Measurements from ENCODE around the gene TBCEL.

The TBCEL gene

GRCh38 chr11:121090145-121090721 is 66.3 kb downstream of the TBCEL start:
- Histone ChIP-seq H3K9ac (ENCODE audit: insufficient read length, low read depth) (no peak overlapping the region), H3K9me3 (ENCODE audit: insufficient read depth, low read length) (no peaks in the 10 kb centered on the region), H3K27me3 (ENCODE audit: insufficient read depth, insufficient read length) (no peaks in the 10 kb centered on the region), H3K4me3 (ENCODE audit: insufficient read length, low read depth) (no peak overlapping the region), H3K4me1 (ENCODE audit: insufficient read depth, insufficient read length) (no peaks in the 10 kb centered on the region), H3K36me3 (ENCODE audit: insufficient read depth, insufficient read length, low read length) (peaks cover 18% of the 10 kb centered on the region)
- TF ChIP-seq SUZ12 (IDR thresholded peaks at IDR 0.05; ENCODE audit: extremely low read depth, insufficient read depth, insufficient read length) (no peak), YY1 (IDR thresholded peaks at IDR 0.05; ENCODE audit: insufficient read depth, insufficient read length) (no peak), ZNF274 (IDR thresholded peaks at IDR 0.05; ENCODE audit: low read depth, low read length) (no peak)
- no peak for DNase-seq (ENCODE audit: low read depth, low spot score)

- H3K4me1 ChIP-seq (ENCODE audit: insufficient read depth, insufficient read length): no peaks in the 10 kb centered on the region
- DNase-seq (ENCODE audit: low read depth, low spot score): no peak
- peaks cover 13% of the 10 kb centered on the region for H3K36me3 ChIP-seq (ENCODE audit: insufficient read depth, insufficient read length, low read length)
Measured at GRCh38 chr11:121091492-121092152, 67.7 kb downstream of the TBCEL start.

GRCh38 chr11:121095561-121095960 is 71.7 kb downstream of the TBCEL start:
- H3K4me3 ChIP-seq (ENCODE audit: insufficient read length, low read depth): no peak overlapping the region
- no peak for DNase-seq (ENCODE audit: low read depth, low spot score)
- H3K9ac ChIP-seq (ENCODE audit: insufficient read length, low read depth): no peak overlapping the region
- no peaks in the 10 kb centered on the region for H3K4me1 ChIP-seq (ENCODE audit: insufficient read depth, insufficient read length)
- TF ChIP-seq YY1 (IDR thresholded peaks at IDR 0.05; ENCODE audit: insufficient read depth, insufficient read length): no peak
- no peak for TF ChIP-seq SUZ12 (IDR thresholded peaks at IDR 0.05; ENCODE audit: extremely low read depth, insufficient read depth, insufficient read length)
- TF ChIP-seq ZNF274 (IDR thresholded peaks at IDR 0.05; ENCODE audit: low read depth, low read length): no peak
- no peaks in the 10 kb centered on the region for H3K9me3 ChIP-seq (ENCODE audit: insufficient read depth, low read length)
- H3K27me3 ChIP-seq (ENCODE audit: insufficient read depth, insufficient read length): no peaks in the 10 kb centered on the region
- no peaks in the 10 kb centered on the region for H3K36me3 ChIP-seq (ENCODE audit: insufficient read depth, insufficient read length, low read length)

More at GRCh38 chr11:121091492-121092152, 67.7 kb downstream of the TBCEL start:
- H3K9me3 ChIP-seq (ENCODE audit: insufficient read depth, low read length): no peaks in the 10 kb centered on the region
- H3K4me3 ChIP-seq (ENCODE audit: insufficient read length, low read depth): no peak overlapping the region
- TF ChIP-seq ZNF274 (IDR thresholded peaks at IDR 0.05; ENCODE audit: low read depth, low read length): no peak
- TF ChIP-seq SUZ12 (IDR thresholded peaks at IDR 0.05; ENCODE audit: extremely low read depth, insufficient read depth, insufficient read length): no peak
- no peak for TF ChIP-seq YY1 (IDR thresholded peaks at IDR 0.05; ENCODE audit: insufficient read depth, insufficient read length)
- H3K9ac ChIP-seq (ENCODE audit: insufficient read length, low read depth): no peak overlapping the region
- H3K27me3 ChIP-seq (ENCODE audit: insufficient read depth, insufficient read length): no peaks in the 10 kb centered on the region

- TF ChIP-seq ZNF274 (IDR thresholded peaks at IDR 0.05; ENCODE audit: low read depth, low read length) (no peak), SUZ12 (IDR thresholded peaks at IDR 0.05; ENCODE audit: extremely low read depth, insufficient read depth, insufficient read length) (no peak), YY1 (IDR thresholded peaks at IDR 0.05; ENCODE audit: insufficient read depth, insufficient read length) (no peak)
- Histone ChIP-seq H3K27me3 (ENCODE audit: insufficient read depth, insufficient read length) (no peaks in the 10 kb centered on the region), H3K9me3 (ENCODE audit: insufficient read depth, low read length) (no peaks in the 10 kb centered on the region), H3K9ac (ENCODE audit: insufficient read length, low read depth) (no peak overlapping the region), H3K36me3 (ENCODE audit: insufficient read depth, insufficient read length, low read length) (no peaks in the 10 kb centered on the region), H3K4me1 (ENCODE audit: insufficient read depth, insufficient read length) (no peaks in the 10 kb centered on the region), H3K4me3 (ENCODE audit: insufficient read length, low read depth) (no peak overlapping the region)
- DNase-seq (ENCODE audit: low read depth, low spot score): no peak
Measured at GRCh38 chr11:121099364-121099763, 75.5 kb downstream of the TBCEL start.

DNA sequence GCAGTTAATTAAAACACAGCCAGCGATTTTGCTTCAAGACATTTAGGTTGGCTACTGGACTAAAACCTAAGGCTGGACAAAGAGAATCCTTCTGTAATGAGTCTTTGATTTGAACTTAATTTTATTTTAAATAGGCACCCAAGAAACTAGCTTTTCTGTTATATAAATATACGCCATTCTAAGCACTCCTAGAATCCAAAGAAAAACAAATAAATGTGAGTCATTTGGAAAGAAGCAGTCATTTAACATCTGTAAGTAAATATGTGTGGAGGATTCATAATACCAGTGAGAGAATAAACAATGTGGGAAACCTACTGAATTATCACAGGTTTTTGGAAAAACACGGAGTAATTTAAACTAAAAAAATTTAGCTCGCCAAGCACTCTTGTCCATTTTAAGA is 76.0 kb downstream of the TBCEL start:
- no peaks in the 10 kb centered on the region for H3K36me3 ChIP-seq (ENCODE audit: insufficient read depth, insufficient read length, low read length)
- no peaks in the 10 kb centered on the region for H3K4me1 ChIP-seq (ENCODE audit: insufficient read depth, insufficient read length)
- TF ChIP-seq SUZ12 (IDR thresholded peaks at IDR 0.05; ENCODE audit: extremely low read depth, insufficient read depth, insufficient read length): no peak
- no peak for TF ChIP-seq YY1 (IDR thresholded peaks at IDR 0.05; ENCODE audit: insufficient read depth, insufficient read length)
- no peak for TF ChIP-seq ZNF274 (IDR thresholded peaks at IDR 0.05; ENCODE audit: low read depth, low read length)
- no peaks in the 10 kb centered on the region for H3K27me3 ChIP-seq (ENCODE audit: insufficient read depth, insufficient read length)
- H3K4me3 ChIP-seq (ENCODE audit: insufficient read length, low read depth): no peak overlapping the region
- DNase-seq (ENCODE audit: low read depth, low spot score): no peak
- H3K9ac ChIP-seq (ENCODE audit: insufficient read length, low read depth): no peak overlapping the region
- H3K9me3 ChIP-seq (ENCODE audit: insufficient read depth, low read length): no peaks in the 10 kb centered on the region

GRCh38 chr11:121100943-121101342 is 77.0 kb downstream of the TBCEL start, which contains the start of gene TECTA:
Gene TECTA (plus strand): TSS chr11:121101243. CDS start chr11:121102666, 1,423 bp downstream.
- TF ChIP-seq SUZ12 (IDR thresholded peaks at IDR 0.05; ENCODE audit: extremely low read depth, insufficient read depth, insufficient read length) (no peak), ZNF274 (IDR thresholded peaks at IDR 0.05; ENCODE audit: low read depth, low read length) (no peak), YY1 (IDR thresholded peaks at IDR 0.05; ENCODE audit: insufficient read depth, insufficient read length) (no peak)
- H3K9me3 ChIP-seq (ENCODE audit: insufficient read depth, low read length): no peaks in the 10 kb centered on the region
- no peaks in the 10 kb centered on the region for H3K36me3 ChIP-seq (ENCODE audit: insufficient read depth, insufficient read length, low read length)
- H3K9ac ChIP-seq (ENCODE audit: insufficient read length, low read depth): no peak within 1 kb of the TSS
- DNase-seq (ENCODE audit: low read depth, low spot score): no peak
- no peaks in the 10 kb centered on the region for H3K27me3 ChIP-seq (ENCODE audit: insufficient read depth, insufficient read length)
- H3K4me1 ChIP-seq (ENCODE audit: insufficient read depth, insufficient read length): no peaks in the 10 kb centered on the region
- no peak within 1 kb of the TSS for H3K4me3 ChIP-seq (ENCODE audit: insufficient read length, low read depth)

DNA sequence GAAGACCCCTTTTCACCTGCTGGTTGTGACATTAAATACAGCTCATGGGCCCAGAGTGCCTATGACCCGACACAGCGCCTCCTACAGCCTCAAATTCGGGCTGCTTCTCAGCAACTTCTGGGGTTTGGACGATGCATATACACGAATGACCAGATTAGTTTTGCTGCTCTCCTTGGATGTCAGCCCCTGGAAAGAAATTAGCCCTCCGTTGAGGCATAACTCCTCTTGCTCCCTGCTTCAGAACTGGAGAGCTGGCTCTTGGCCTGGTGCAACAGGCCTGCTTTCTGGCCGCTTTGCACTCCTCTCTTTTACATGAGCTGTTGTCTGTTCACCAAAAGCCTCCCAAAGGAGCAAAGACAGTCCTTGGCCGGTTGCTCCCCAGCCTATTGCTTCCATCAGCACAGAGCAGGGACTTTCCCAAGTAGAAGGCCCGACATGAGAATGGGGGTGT is 80.4 kb downstream of the TBCEL start:
- Histone ChIP-seq H3K27me3 (ENCODE audit: insufficient read depth, insufficient read length) (no peaks in the 10 kb centered on the region), H3K4me1 (ENCODE audit: insufficient read depth, insufficient read length) (no peaks in the 10 kb centered on the region), H3K9ac (ENCODE audit: insufficient read length, low read depth) (no peak overlapping the region), H3K4me3 (ENCODE audit: insufficient read length, low read depth) (no peak overlapping the region), H3K36me3 (ENCODE audit: insufficient read depth, insufficient read length, low read length) (no peaks in the 10 kb centered on the region), H3K9me3 (ENCODE audit: insufficient read depth, low read length) (no peaks in the 10 kb centered on the region)
- DNase-seq (ENCODE audit: low read depth, low spot score): no peak
- TF ChIP-seq YY1 (IDR thresholded peaks at IDR 0.05; ENCODE audit: insufficient read depth, insufficient read length): no peak
- TF ChIP-seq ZNF274 (IDR thresholded peaks at IDR 0.05; ENCODE audit: low read depth, low read length): no peak
- no peak for TF ChIP-seq SUZ12 (IDR thresholded peaks at IDR 0.05; ENCODE audit: extremely low read depth, insufficient read depth, insufficient read length)
